Dermis blood vessel endothelial cell (primary cell): ENCODE results near the gene BLID. TPM values are rescaled to one million over a fixed set of nuclear protein-coding genes. Genes with fewer than 3 reads are reported as not detected.

ENCODE experiments used
- DNase-seq: peaks from one replicate; pipeline ENCODE4 v3.0.0; 2010
- total RNA-seq: library from RNA; depleted of rRNA; stranded (reverse); fragments of >200 nt; gene quantifications from 2 replicates; pipeline ENCODE4 v1.2.3, GENCODE V29; 2014

Gene BLID
- total RNA-seq, 1 donor from 2014 or later: not detected

- no peak for DNase-seq
Measured at GRCh38 chr11:122139595-122139866, 23.5 kb upstream of the BLID start.

GRCh38 chr11:122138744-122139594 lies 23.0 kb upstream of the BLID start:
- DNase-seq: no peak

- DNase-seq: peak; percentile 78
Measured at GRCh38 chr11:122137078-122137793, 21.2 kb upstream of the BLID start.

- DNase-seq: no peak
Measured at GRCh38 chr11:122131126-122131525, 15.1 kb upstream of the BLID start.

GRCh38 chr11:122128146-122128545 lies 12.1 kb upstream of the BLID start:
- DNase-seq: peak; percentile 21

- no peak for DNase-seq
Measured at GRCh38 chr11:122127020-122127419, 11.0 kb upstream of the BLID start.

- DNase-seq: no peak
Measured at GRCh38 chr11:122126024-122126688, 10.1 kb upstream of the BLID start.

- DNase-seq: no peak
Measured at GRCh38 chr11:122123263-122123929, 7.4 kb upstream of the BLID start.

- no peak for DNase-seq
Measured at GRCh38 chr11:122122179-122122578, 6.2 kb upstream of the BLID start.

GRCh38 chr11:122120096-122120495 lies 4.1 kb upstream of the BLID start:
- DNase-seq: no peak

- no peak for DNase-seq
Measured at GRCh38 chr11:122116591-122116990, 576 bp upstream of the BLID start.

GRCh38 chr11:122114976-122115375 lies 1.0 kb downstream of the BLID start:
- DNase-seq: no peak

GRCh38 chr11:122113836-122114825 lies 1.9 kb downstream of the BLID start:
- DNase-seq: no peak

GRCh38 chr11:122112470-122113365 lies 3.3 kb downstream of the BLID start:
- DNase-seq: no peak

GRCh38 chr11:122109932-122110331 lies 6.1 kb downstream of the BLID start:
- no peak for DNase-seq

GRCh38 chr11:122108828-122109227 lies 7.2 kb downstream of the BLID start:
- no peak for DNase-seq

GRCh38 chr11:122108192-122108799 lies 7.7 kb downstream of the BLID start:
- DNase-seq: peak; percentile 73

- no peak for DNase-seq
Measured at GRCh38 chr11:122107566-122107965, 8.4 kb downstream of the BLID start.

GRCh38 chr11:122107045-122107444 lies 9.0 kb downstream of the BLID start:
- no peak for DNase-seq

- no peak for DNase-seq
Measured at GRCh38 chr11:122105044-122105758, 10.8 kb downstream of the BLID start.
